ENCODE results near the gene SMTNL2. TPM values are rescaled to one million over a fixed set of nuclear protein-coding genes. Genes with fewer than 3 reads are reported as not detected.

SMTNL2 gene
- total RNA-seq, 1 experiment from 2014 or later, result 2.7 TPM

GRCh38 chr17:4597975-4598374, 13.6 kb downstream of the SMTNL2 start:
- CTCF ChIA-PET, result interaction anchor here (1.2 to 4.6 kb wide), 4 partner anchors 9 to 31 kb away, joined by 4 to 30 read pairs (median 16); no protein-coding TSS in a partner anchor
- no peak overlapping the region for H3K4me3 Mint-ChIP-seq

DNA sequence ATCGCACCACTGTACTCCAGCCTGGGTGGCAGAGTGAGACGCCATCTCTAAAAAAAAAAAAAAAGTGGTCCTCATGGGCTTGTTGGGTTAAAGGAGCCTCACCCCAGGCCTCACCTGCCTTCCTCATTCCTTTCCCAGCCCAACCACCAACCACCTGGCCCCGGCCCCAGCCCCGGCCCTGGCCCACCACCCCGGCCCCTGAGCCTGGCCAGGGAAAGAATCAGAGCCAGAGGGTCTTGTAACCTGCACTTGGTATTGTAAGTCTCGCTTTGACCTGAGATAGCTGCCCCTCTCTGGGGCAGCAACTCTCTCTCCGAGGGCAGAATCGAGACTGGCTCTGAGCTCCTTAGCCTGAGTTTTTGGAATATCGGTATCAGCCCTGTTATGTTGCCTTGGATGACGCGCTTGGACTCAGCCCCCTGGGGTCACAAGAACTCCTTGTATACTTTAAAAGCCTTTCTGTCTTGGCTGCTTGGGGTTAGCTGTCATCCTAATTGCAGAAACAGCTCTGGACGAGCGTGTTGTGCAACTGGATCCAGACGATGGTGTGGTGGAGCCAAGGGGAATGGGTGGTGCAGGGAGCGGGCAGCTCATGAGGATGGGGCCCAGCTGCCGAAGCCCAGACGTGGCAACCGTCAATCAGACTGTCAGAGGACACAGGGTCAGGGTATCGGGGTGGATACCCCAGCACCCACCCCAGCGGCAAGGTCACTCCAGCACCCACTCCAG, 14.6 kb downstream of the SMTNL2 start:
- Mint-ChIP-seq H3K27me3 (ENCODE audit: low read depth) (no peaks in the 10 kb centered on the region), H3K36me3 (no peaks in the 10 kb centered on the region), H3K4me3 (no peak overlapping the region), H3K9me3 (no peaks in the 10 kb centered on the region), H3K27ac (no peak overlapping the region), H3K4me1 (peaks cover 31% of the 10 kb centered on the region)
- DNase-seq (ENCODE audit: low spot score) (no peak), ATAC-seq (no peak)
- ChIA-PET CTCF (interaction anchor here (1.2 to 4.6 kb wide), 6 partner anchors 10 to 37 kb away, joined by 3 to 30 read pairs (median 4); no protein-coding TSS in a partner anchor), POLR2A (no interaction called here)
- TF ChIP-seq SMAD3 (CRISPR knock-in tag; IDR thresholded peaks at IDR 0.05; ENCODE audit: borderline replicate concordance), result no peak
- TF ChIP-seq HMGXB4 (CRISPR knock-in tag; IDR thresholded peaks at IDR 0.05), result no peak
- no peak for TF ChIP-seq GRHL2 (CRISPR knock-in tag; IDR thresholded peaks at IDR 0.05; ENCODE audit: insufficient replicate concordance, severe bottlenecking)
- TF ChIP-seq ATF2 (CRISPR knock-in tag; IDR thresholded peaks at IDR 0.05; ENCODE audit: borderline replicate concordance, low read depth), result no peak
- TF ChIP-seq ATF1 (CRISPR knock-in tag; IDR thresholded peaks at IDR 0.05), result no peak
- TF ChIP-seq JAZF1 (CRISPR knock-in tag; IDR thresholded peaks at IDR 0.05), result no peak

More at GRCh38 chr17:4597975-4598374, 13.6 kb downstream of the SMTNL2 start:
- Mint-ChIP-seq H3K27me3 (ENCODE audit: low read depth) (no peaks in the 10 kb centered on the region), H3K36me3 (no peaks in the 10 kb centered on the region), H3K4me1 (peaks cover 34% of the 10 kb centered on the region), H3K27ac (peak overlapping the region; percentile 63), H3K9me3 (no peaks in the 10 kb centered on the region)
- DNase-seq (ENCODE audit: low spot score) (no peak), ATAC-seq (no peak)
- TF ChIP-seq USF2 (CRISPR knock-in tag; IDR thresholded peaks at IDR 0.05), result no peak
- TF ChIP-seq, protein P1, sequence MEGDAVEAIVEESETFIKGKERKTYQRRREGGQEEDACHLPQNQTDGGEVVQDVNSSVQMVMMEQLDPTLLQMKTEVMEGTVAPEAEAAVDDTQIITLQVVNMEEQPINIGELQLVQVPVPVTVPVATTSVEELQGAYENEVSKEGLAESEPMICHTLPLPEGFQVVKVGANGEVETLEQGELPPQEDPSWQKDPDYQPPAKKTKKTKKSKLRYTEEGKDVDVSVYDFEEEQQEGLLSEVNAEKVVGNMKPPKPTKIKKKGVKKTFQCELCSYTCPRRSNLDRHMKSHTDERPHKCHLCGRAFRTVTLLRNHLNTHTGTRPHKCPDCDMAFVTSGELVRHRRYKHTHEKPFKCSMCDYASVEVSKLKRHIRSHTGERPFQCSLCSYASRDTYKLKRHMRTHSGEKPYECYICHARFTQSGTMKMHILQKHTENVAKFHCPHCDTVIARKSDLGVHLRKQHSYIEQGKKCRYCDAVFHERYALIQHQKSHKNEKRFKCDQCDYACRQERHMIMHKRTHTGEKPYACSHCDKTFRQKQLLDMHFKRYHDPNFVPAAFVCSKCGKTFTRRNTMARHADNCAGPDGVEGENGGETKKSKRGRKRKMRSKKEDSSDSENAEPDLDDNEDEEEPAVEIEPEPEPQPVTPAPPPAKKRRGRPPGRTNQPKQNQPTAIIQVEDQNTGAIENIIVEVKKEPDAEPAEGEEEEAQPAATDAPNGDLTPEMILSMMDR (IDR thresholded peaks at IDR 0.05), result no peak
- no peak for TF ChIP-seq ZNF138 (CRISPR knock-in tag; conservative IDR thresholded peaks at IDR 0.05)
- TF ChIP-seq EMX1 (CRISPR knock-in tag; IDR thresholded peaks at IDR 0.05), result no peak
- no peak for TF ChIP-seq PRRX2 (CRISPR knock-in tag; IDR thresholded peaks at IDR 0.05)
- TF ChIP-seq ATF6 (CRISPR knock-in tag; IDR thresholded peaks at IDR 0.05), result no peak
- TF ChIP-seq TEAD4 (CRISPR knock-in tag; IDR thresholded peaks at IDR 0.05), result no peak
- TF ChIP-seq ATF1 (CRISPR knock-in tag; IDR thresholded peaks at IDR 0.05), result no peak
- no peak for TF ChIP-seq ZNF416 (CRISPR knock-in tag; IDR thresholded peaks at IDR 0.05)
- TF ChIP-seq, protein P2, sequence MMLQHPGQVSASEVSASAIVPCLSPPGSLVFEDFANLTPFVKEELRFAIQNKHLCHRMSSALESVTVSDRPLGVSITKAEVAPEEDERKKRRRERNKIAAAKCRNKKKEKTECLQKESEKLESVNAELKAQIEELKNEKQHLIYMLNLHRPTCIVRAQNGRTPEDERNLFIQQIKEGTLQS (CRISPR knock-in tag; conservative IDR thresholded peaks at IDR 0.05), result no peak
- TF ChIP-seq, protein P3, sequence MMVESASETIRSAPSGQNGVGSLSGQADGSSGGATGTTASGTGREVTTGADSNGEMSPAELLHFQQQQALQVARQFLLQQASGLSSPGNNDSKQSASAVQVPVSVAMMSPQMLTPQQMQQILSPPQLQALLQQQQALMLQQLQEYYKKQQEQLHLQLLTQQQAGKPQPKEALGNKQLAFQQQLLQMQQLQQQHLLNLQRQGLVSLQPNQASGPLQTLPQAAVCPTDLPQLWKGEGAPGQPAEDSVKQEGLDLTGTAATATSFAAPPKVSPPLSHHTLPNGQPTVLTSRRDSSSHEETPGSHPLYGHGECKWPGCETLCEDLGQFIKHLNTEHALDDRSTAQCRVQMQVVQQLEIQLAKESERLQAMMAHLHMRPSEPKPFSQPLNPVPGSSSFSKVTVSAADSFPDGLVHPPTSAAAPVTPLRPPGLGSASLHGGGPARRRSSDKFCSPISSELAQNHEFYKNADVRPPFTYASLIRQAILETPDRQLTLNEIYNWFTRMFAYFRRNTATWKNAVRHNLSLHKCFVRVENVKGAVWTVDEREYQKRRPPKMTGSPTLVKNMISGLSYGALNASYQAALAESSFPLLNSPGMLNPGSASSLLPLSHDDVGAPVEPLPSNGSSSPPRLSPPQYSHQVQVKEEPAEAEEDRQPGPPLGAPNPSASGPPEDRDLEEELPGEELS (CRISPR knock-in tag; IDR thresholded peaks at IDR 0.05), result no peak
- no peak for TF ChIP-seq ZNF423 (CRISPR knock-in tag; IDR thresholded peaks at IDR 0.05)
- no peak for TF ChIP-seq ZNF232 (CRISPR knock-in tag; IDR thresholded peaks at IDR 0.05)
- TF ChIP-seq ZNF263 (CRISPR knock-in tag; IDR thresholded peaks at IDR 0.05; ENCODE audit: low read depth), result no peak
- TF ChIP-seq, protein P4, sequence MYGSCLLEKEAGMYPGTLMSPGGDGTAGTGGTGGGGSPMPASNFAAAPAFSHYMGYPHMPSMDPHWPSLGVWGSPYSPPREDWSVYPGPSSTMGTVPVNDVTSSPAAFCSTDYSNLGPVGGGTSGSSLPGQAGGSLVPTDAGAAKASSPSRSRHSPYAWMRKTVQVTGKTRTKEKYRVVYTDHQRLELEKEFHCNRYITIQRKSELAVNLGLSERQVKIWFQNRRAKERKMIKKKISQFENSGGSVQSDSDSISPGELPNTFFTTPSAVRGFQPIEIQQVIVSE (CRISPR knock-in tag; IDR thresholded peaks at IDR 0.05; ENCODE audit: borderline replicate concordance), result no peak
- TF ChIP-seq ETV6 (CRISPR knock-in tag; IDR thresholded peaks at IDR 0.05), result no peak
- no peak for TF ChIP-seq OVOL2 (CRISPR knock-in tag; IDR thresholded peaks at IDR 0.05; ENCODE audit: borderline replicate concordance)
- POLR2A ChIA-PET, result interaction anchor here (0.9 kb wide), 1 partner anchor 11 kb away, joined by 4 read pairs; no protein-coding TSS in a partner anchor

All from WTC11 (cell line).